GM23338 (cell line): ENCODE measurements around the gene CD302. TPM values are rescaled to one million over a fixed set of nuclear protein-coding genes. Genes with fewer than 3 reads are reported as not detected.
"Not testable (repeated sequence)": the region's sequence is repeated elsewhere in the genome, so short reads cannot be mapped to it uniquely, and the experiment has no call there.

Experiments
- ATAC-seq: fragments of 200-7000 bp; cut with Tn5 transposase; 3 replicates; pipeline ENCODE4 v1.9.1; 2020
- DNase-seq: peaks from one replicate; pipeline ENCODE4 v3.0.0-alpha.2; 2015; ENCODE audit warnings: low spot score
- H2AFZ ChIP-seq: fragments of 200-600 bp; sonication (generic); 2 replicates; pipeline ENCODE4 v1.8.0; 2016; ENCODE audit warnings: antibody characterized with exemption, mild to moderate bottlenecking, moderate library complexity
- H3F3A ChIP-seq: fragments of 200-600 bp; sonication (generic); replicated peaks from 2 replicates; pipeline ENCODE4 v1.8.0; 2017; ENCODE audit warnings: antibody characterized with exemption, mixed run types, low read depth
- H3K27ac ChIP-seq: fragments of 200-600 bp; sonication (generic); 2 replicates; pipeline ENCODE4 v1.6.1; 2016; ENCODE audit warnings: low read depth
- H3K27me3 ChIP-seq: fragments of 200-600 bp; sonication (generic); 2 replicates; pipeline ENCODE4 v1.8.0; 2016; ENCODE audit warnings: mild to moderate bottlenecking, mixed run types, moderate library complexity; ENCODE audit not compliant: insufficient read depth
- H3K36me3 ChIP-seq: fragments of 200-600 bp; sonication (generic); 2 replicates; pipeline ENCODE4 v1.8.0; 2016; ENCODE audit warnings: mild to moderate bottlenecking; ENCODE audit not compliant: insufficient read depth
- H3K4me1 ChIP-seq: fragments of 200-600 bp; sonication (generic); 2 replicates; pipeline ENCODE4 v1.8.0; 2016; ENCODE audit warnings: mild to moderate bottlenecking, moderate library complexity; ENCODE audit not compliant: insufficient read depth
- H3K4me2 ChIP-seq: fragments of 200-600 bp; sonication (generic); 2 replicates; pipeline ENCODE4 v1.7.1; 2017; ENCODE audit warnings: mixed run types
- H3K4me3 ChIP-seq: fragments of 200-600 bp; sonication (generic); 2 replicates; pipeline ENCODE4 v1.6.1; 2016; ENCODE audit warnings: mixed run types
- H3K79me2 ChIP-seq: fragments of 200-600 bp; sonication (generic); replicated peaks from 2 replicates; pipeline ENCODE4 v1.8.0; 2017; ENCODE audit warnings: mild to moderate bottlenecking; ENCODE audit not compliant: insufficient read depth
- H3K9me2 ChIP-seq: fragments of 200-600 bp; sonication (generic); 2 replicates; pipeline ENCODE4 v1.8.0; 2017; ENCODE audit not compliant: insufficient read depth
- H4K20me1 ChIP-seq: fragments of 200-600 bp; sonication (generic); replicated peaks from 2 replicates; pipeline ENCODE4 v1.8.0; 2017; ENCODE audit warnings: mild to moderate bottlenecking; ENCODE audit not compliant: insufficient read depth
- H3K27ac Mint-ChIP-seq: 2 replicates; pipeline ENCODE4 v1.8.0; 2020; ENCODE audit warnings: inconsistent platforms, mild to moderate bottlenecking, moderate library complexity, mixed read lengths
- H3K27me3 Mint-ChIP-seq: 3 replicates; pipeline ENCODE4 v1.8.0; 2022; ENCODE audit warnings: low read depth, mild to moderate bottlenecking, moderate library complexity, mixed read lengths, inconsistent platforms; ENCODE audit not compliant: insufficient read depth, poor library complexity
- H3K36me3 Mint-ChIP-seq: 3 replicates; pipeline ENCODE4 v1.8.0; 2021; ENCODE audit warnings: low read depth, mild to moderate bottlenecking, inconsistent platforms, moderate library complexity, mixed read lengths
- H3K4me1 Mint-ChIP-seq: 3 replicates; pipeline ENCODE4 v1.8.0; 2020; ENCODE audit warnings: mild to moderate bottlenecking, inconsistent platforms, mixed read lengths
- H3K4me3 Mint-ChIP-seq: 3 replicates; pipeline ENCODE4 v1.8.0; 2021; ENCODE audit warnings: moderate library complexity, mild to moderate bottlenecking, inconsistent platforms, mixed read lengths
- H3K9me3 Mint-ChIP-seq: 3 replicates; pipeline ENCODE4 v1.8.0; 2020; ENCODE audit warnings: moderate library complexity, mild to moderate bottlenecking, inconsistent platforms, mixed read lengths
- CREB1 ChIP-seq: fragments of 250-450 bp; sonication (Bioruptor Pico); IDR thresholded peaks from 2 replicates; pipeline ENCODE4 v1.5.0; 2020; ENCODE audit warnings: low read depth, mild to moderate bottlenecking, moderate library complexity
- ETS1 ChIP-seq: IDR thresholded peaks from 2 replicates; pipeline ENCODE4 v1.6.1; 2016; ENCODE audit warnings: antibody characterized with exemption
- EZH2 ChIP-seq: fragments of 200-600 bp; sonication (generic); IDR thresholded peaks from one replicate; pipeline ENCODE4 v1.8.0; 2017; ENCODE audit warnings: antibody characterized with exemption, mild to moderate bottlenecking, low read depth; ENCODE audit not compliant: unreplicated experiment
- JUNB ChIP-seq: IDR thresholded peaks from one replicate; pipeline ENCODE4 v1.6.1; 2016; ENCODE audit warnings: antibody characterized with exemption; ENCODE audit not compliant: unreplicated experiment
- NANOG ChIP-seq: IDR thresholded peaks from 2 replicates; pipeline ENCODE4 v1.6.1; 2016; ENCODE audit warnings: antibody characterized with exemption, borderline replicate concordance
- POLR2AphosphoS5 ChIP-seq: IDR thresholded peaks from 2 replicates; pipeline ENCODE4 v1.6.1; 2016; ENCODE audit warnings: antibody characterized with exemption, low read depth
- REST ChIP-seq: IDR thresholded peaks from one replicate; pipeline ENCODE4 v1.6.1; 2018; ENCODE audit warnings: antibody characterized with exemption; ENCODE audit not compliant: unreplicated experiment
- ZNF114 ChIP-seq: fragments of 250-450 bp; sonication (Bioruptor Pico); IDR thresholded peaks from 2 replicates; pipeline ENCODE4 v1.5.0; 2020; ENCODE audit warnings: mild to moderate bottlenecking, moderate library complexity
- ZNF462 ChIP-seq: fragments of 250-450 bp; sonication (Bioruptor Pico); IDR thresholded peaks from 2 replicates; pipeline ENCODE4 v1.5.0; 2020; ENCODE audit warnings: mild to moderate bottlenecking, moderate library complexity
- polyA plus RNA-seq: library from polyadenylated mRNA; unstranded; fragments of >200 nt; fragmentation: Nextera tagmentation; extraction: Ambion mirVana; gene quantifications from 2 replicates; pipeline ENCODE4 v1.2.1, GENCODE V29; 2016
- total RNA-seq: library from RNA; depleted of rRNA; stranded (reverse); fragments of >200 nt; shearing (Covaris generic); gene quantifications from 2 replicates; pipeline ENCODE4 v1.2.3, GENCODE V29; 2014

Gene CD302
- total and polyA plus RNA-seq, 2 experiments from 2014 or later: 1.6 to 1.9 TPM

GRCh38 chr2:159745237-159745636, 52.8 kb downstream of the CD302 start:
- H3K27ac ChIP-seq, H3K27ac Mint-ChIP-seq, DNase-seq, H3K27me3 Mint-ChIP-seq, H3K4me1 Mint-ChIP-seq, ATAC-seq, H3K4me3 ChIP-seq, H3K4me2 ChIP-seq, H4K20me1 ChIP-seq, H2AFZ ChIP-seq, H3K9me2 ChIP-seq, H3K4me3 Mint-ChIP-seq, H3K27me3 ChIP-seq, H3F3A ChIP-seq, H3K9me3 Mint-ChIP-seq, H3K4me1 ChIP-seq: not testable (repeated sequence)
- Histone ChIP-seq H3K36me3 (peaks cover 36% of the 10 kb centered on the region), H3K79me2 (peaks cover 71% of the 10 kb centered on the region)
- peaks cover 70% of the 10 kb centered on the region for H3K36me3 Mint-ChIP-seq

GRCh38 chr2:159744363-159744762, 53.6 kb downstream of the CD302 start:
- Mint-ChIP-seq H3K9me3 (no peaks in the 10 kb centered on the region), H3K4me1 (no peaks in the 10 kb centered on the region), H3K27ac (0 out of 2 replicates have a peak overlapping the region, but pooled peaks have one; percentile 40), H3K36me3 (peaks cover 65% of the 10 kb centered on the region), H3K4me3 (no peak overlapping the region), H3K27me3 (no peaks in the 10 kb centered on the region)
- Histone ChIP-seq H3K4me3 (no peak overlapping the region), H3F3A (0 out of 2 replicates have a peak, but pooled peaks cover 4% of the 10 kb centered on the region), H3K9me2 (no peaks in the 10 kb centered on the region), H3K27me3 (no peaks in the 10 kb centered on the region), H4K20me1 (peaks cover 11% of the 10 kb centered on the region), H3K4me1 (no peaks in the 10 kb centered on the region), H3K27ac (peak overlapping the region; percentile 60), H2AFZ (no peak overlapping the region), H3K36me3 (peaks cover 36% of the 10 kb centered on the region), H3K79me2 (peaks cover 71% of the 10 kb centered on the region), H3K4me2 (no peak overlapping the region)
- no peak for DNase-seq
- TF ChIP-seq REST (no peak), EZH2 (no peak), JUNB (no peak), CREB1 (CRISPR knock-in tag) (no peak), NANOG (no peak), POLR2AphosphoS5 (no peak), ZNF114 (CRISPR knock-in tag) (no peak), ZNF462 (no peak), ETS1 (no peak)
- no peak for ATAC-seq
